NK-92 (cell line): ENCODE measurements around the gene GRIFIN.

Experiments used
- DNase-seq: peaks from one replicate; lab custom pipeline; 2025; ENCODE audit not compliant: unreplicated experiment; lab: John Stamatoyannopoulos, UW

Gene GRIFIN

GRCh38 chr7:2513702-2514101 lies 37.5 kb upstream of the GRIFIN start:
- DNase-seq: no peak

- no peak for DNase-seq
These were observed 36.5 kb upstream of the GRIFIN start for GRCh38 chr7:2512713-2513112.

- no peak for DNase-seq
These were observed 36.0 kb upstream of the GRIFIN start for GRCh38 chr7:2512179-2512661.

GRCh38 chr7:2511769-2512168 lies 35.6 kb upstream of the GRIFIN start:
- DNase-seq: no peak

GRCh38 chr7:2510909-2511768 lies 34.9 kb upstream of the GRIFIN start:
- DNase-seq: no peak

GRCh38 chr7:2510130-2510776 lies 34.1 kb upstream of the GRIFIN start:
- no peak for DNase-seq

GRCh38 chr7:2509298-2509906 lies 33.2 kb upstream of the GRIFIN start:
- DNase-seq: no peak

GRCh38 chr7:2508327-2509215 lies 32.4 kb upstream of the GRIFIN start:
- no peak for DNase-seq

- DNase-seq: no peak
These were observed 31.7 kb upstream of the GRIFIN start for GRCh38 chr7:2507917-2508306.

GRCh38 chr7:2507208-2507916 lies 31.2 kb upstream of the GRIFIN start:
- no peak for DNase-seq

- no peak for DNase-seq
These were observed 29.2 kb upstream of the GRIFIN start for GRCh38 chr7:2505401-2505800.

GRCh38 chr7:2504889-2505375 lies 28.7 kb upstream of the GRIFIN start:
- no peak for DNase-seq

- DNase-seq: no peak
These were observed 28.1 kb upstream of the GRIFIN start for GRCh38 chr7:2504128-2504888.

GRCh38 chr7:2503056-2503941 lies 27.1 kb upstream of the GRIFIN start:
- DNase-seq: no peak

- DNase-seq: no peak
These were observed 26.4 kb upstream of the GRIFIN start for GRCh38 chr7:2502647-2502966.

- no peak for DNase-seq
These were observed 25.9 kb upstream of the GRIFIN start for GRCh38 chr7:2501947-2502646.

GRCh38 chr7:2500701-2501100 lies 24.5 kb upstream of the GRIFIN start:
- no peak for DNase-seq
